Measurements from ENCODE around the gene TMC4. TPM values are rescaled to one million over a fixed set of nuclear protein-coding genes. Genes with fewer than 3 reads are reported as not detected.
"Not testable (repeated sequence)": the region's sequence is repeated elsewhere in the genome, so short reads cannot be mapped to it uniquely, and the experiment has no call there.

Gene TMC4
- total RNA-seq, 4 donors from 2014 or later, result 42.6 to 91.7 (median 68.5) TPM

DNA sequence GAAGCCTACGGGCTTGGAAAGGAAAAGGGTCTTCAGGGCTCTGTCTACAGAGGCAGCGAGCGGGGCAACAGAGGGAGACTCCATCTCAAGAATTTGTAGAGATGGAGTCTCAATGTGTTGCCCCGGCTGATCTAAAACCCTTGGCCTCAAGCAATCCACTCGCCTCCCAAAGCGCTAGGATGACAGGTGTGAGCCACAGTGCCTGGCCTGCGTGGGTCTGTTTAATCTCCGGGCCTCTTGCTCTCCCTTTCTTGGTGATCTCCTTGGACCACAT is 35.8 kb upstream of the TMC4 start:
- intact Hi-C loops (cut with DNase I), result no loop called here
- 79 to 88% methylated on average over 8 of the region's 8 CpGs for WGBS, 2 donors
- no peaks in the 10 kb centered on the region for H3K9me3 ChIP-seq

DNA sequence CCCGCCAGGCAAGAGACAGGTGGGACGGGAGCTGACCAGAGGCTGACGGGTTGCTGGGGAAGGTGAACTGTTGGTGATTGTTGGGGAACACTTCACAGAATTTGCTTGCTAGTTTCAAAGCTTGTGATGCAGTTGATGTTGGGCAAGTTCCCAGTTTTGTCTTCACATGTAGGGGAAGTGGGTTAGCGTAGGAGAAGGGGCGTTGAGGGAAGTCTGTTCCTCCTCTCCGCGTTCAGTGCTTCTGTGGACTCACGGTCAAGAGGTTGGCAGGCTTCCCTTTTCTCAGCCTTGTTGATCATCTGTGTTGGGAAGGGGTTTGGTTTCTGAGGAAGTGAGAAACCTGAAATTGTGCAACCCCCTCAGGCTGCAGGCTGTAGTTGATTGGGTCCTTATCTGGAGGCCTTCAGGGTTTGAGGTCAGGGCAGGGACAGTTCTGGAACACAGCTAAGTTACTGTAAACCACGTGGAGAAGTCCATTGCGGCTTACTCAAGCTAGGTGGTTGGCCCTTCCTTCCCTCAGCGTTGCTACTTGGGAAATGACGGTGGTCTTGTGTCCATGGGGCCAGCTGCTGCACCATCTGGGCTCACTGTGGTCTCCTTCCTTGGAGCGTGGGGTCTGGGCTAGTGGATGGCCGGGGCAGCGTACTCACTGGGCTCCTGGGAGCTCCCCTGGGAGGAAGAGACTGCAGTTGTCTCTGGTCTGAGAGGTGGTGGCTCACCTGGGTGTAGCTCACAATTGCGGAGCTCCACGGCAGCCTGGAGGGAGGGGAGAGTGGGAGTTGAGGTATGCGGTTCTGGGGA is 35.2 kb upstream of the TMC4 start:
- 81 to 86% methylated on average over 18 of the region's 18 CpGs for WGBS, 2 donors
- peaks cover 8 to 34% of the 10 kb centered on the region in 2 donors for H3K4me1 ChIP-seq
- no peaks in the 10 kb centered on the region for H3K27me3 ChIP-seq
- H3K9me3 ChIP-seq, result no peaks in the 10 kb centered on the region
- peak in 1 of 2 donors; percentile 24 for DNase-seq
- peaks cover 43 to 51% of the 10 kb centered on the region in 2 donors for H3K36me3 ChIP-seq
- H3K27ac ChIP-seq, result peak overlapping the region in 1 of 3 donors; percentile 24
- intact Hi-C loops (cut with DNase I), result no loop called here
- TF ChIP-seq POLR2A (IDR thresholded peaks at IDR 0.05), result no peak
- no peak overlapping the region for H3K4me3 ChIP-seq (replicated peaks in 1 of 3)

More for the DNA sequence above, 35.8 kb upstream of the TMC4 start:
- H3K36me3 ChIP-seq, result peaks cover 37 to 45% of the 10 kb centered on the region in 2 donors
- H3K27me3 ChIP-seq, result no peaks in the 10 kb centered on the region
- no peak overlapping the region for H3K4me3 ChIP-seq (replicated peaks in 1 of 3)
- peak overlapping the region in 1 of 3 donors; percentile 77 for H3K27ac ChIP-seq
- TF ChIP-seq, protein P1, sequence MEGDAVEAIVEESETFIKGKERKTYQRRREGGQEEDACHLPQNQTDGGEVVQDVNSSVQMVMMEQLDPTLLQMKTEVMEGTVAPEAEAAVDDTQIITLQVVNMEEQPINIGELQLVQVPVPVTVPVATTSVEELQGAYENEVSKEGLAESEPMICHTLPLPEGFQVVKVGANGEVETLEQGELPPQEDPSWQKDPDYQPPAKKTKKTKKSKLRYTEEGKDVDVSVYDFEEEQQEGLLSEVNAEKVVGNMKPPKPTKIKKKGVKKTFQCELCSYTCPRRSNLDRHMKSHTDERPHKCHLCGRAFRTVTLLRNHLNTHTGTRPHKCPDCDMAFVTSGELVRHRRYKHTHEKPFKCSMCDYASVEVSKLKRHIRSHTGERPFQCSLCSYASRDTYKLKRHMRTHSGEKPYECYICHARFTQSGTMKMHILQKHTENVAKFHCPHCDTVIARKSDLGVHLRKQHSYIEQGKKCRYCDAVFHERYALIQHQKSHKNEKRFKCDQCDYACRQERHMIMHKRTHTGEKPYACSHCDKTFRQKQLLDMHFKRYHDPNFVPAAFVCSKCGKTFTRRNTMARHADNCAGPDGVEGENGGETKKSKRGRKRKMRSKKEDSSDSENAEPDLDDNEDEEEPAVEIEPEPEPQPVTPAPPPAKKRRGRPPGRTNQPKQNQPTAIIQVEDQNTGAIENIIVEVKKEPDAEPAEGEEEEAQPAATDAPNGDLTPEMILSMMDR (IDR thresholded peaks at IDR 0.05), result no peak
- no peak for TF ChIP-seq POLR2A (IDR thresholded peaks at IDR 0.05)
- DNase-seq, result no peak
- H3K4me1 ChIP-seq, result peaks cover 7 to 32% of the 10 kb centered on the region in 2 donors

DNA sequence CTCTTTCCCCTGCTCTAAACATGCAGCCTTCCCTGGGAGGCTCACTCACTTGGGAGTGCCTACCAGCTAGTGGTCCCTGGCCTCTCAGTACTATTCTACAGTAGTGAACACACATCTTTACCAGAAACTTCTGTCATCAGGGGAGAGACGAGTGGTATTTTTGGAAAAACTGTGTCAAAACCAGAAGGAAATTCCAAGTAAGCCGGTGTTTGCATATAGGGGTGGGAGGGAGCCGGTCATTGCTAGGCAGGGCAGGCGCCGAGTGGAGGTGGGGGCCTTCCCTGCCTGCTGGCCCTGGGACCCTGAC is 34.7 kb upstream of the TMC4 start:
- TF ChIP-seq POLR2A (IDR thresholded peaks at IDR 0.05), result no peak
- TF ChIP-seq, protein P1 (IDR thresholded peaks at IDR 0.05), result no peak
- no peak for DNase-seq
- intact Hi-C loops (cut with DNase I), result no loop called here
- Histone ChIP-seq H3K27ac (peak overlapping the region in 1 of 3 donors; percentile 19), H3K9me3 (no peaks in the 10 kb centered on the region), H3K4me1 (peaks cover 14 to 40% of the 10 kb centered on the region in 2 donors), H3K27me3 (no peaks in the 10 kb centered on the region), H3K4me3 (replicated peaks in 1 of 3) (no peak overlapping the region), H3K36me3 (peaks cover 48 to 56% of the 10 kb centered on the region in 2 donors)
- 76 to 88% methylated on average over 5 of the region's 5 CpGs for WGBS, 2 donors

DNA sequence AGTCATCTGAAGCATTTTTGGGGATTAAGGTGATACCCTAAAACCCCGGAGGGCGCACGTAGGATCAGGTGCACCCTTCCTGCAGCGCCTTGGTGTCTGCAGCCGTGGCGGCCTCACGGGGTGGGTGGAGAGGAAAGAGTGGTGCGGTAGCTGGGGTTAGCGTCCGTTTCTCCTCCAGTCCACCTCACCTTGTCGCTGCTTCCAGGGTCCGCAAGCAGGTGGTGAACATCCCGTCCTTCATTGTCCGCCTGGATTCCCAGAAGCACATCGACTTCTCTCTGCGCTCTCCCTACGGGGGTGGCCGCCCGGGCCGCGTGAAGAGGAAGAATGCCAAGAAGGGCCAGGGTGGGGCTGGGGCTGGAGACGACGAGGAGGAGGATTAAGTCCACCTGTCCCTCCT is 34.2 kb upstream of the TMC4 start:
- peaks cover 53 to 60% of the 10 kb centered on the region in 2 donors for H3K36me3 ChIP-seq
- H3K9me3 ChIP-seq; H3K27me3 ChIP-seq; intact Hi-C loops (cut with DNase I); H3K4me3 ChIP-seq (replicated peaks in 1 of 3); DNase-seq: not testable (repeated sequence)
- WGBS, 2 donors, result 83 to 85% methylated on average over 23 of the region's 23 CpGs
- H3K27ac ChIP-seq, result peak overlapping the region in 1 of 3 donors; percentile 19
- peaks cover 18 to 44% of the 10 kb centered on the region in 2 donors for H3K4me1 ChIP-seq

DNA sequence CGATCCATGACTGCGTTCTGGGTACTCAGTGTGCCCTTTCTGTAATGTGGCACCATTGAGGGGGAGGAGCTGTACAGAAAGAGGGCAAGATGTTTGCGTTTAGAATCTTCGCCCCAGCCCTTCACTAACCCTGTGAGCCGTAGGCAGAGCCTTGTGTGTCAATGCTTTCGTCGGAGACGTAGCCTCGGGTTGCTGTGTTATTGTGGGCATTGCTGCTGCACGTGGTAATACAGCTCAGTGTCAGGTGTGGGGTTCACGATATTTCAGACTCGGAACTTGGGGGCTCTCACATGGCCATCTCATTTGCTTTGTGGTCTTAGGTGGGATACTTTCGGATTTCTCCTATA is 33.8 kb upstream of the TMC4 start:
- H3K9me3 ChIP-seq, result no peaks in the 10 kb centered on the region
- 85 to 90% methylated on average over 13 of the region's 13 CpGs for WGBS, 2 donors
- peaks cover 22 to 48% of the 10 kb centered on the region in 2 donors for H3K4me1 ChIP-seq
- H3K27me3 ChIP-seq, result no peaks in the 10 kb centered on the region
- intact Hi-C loops (cut with DNase I), result no loop called here
- TF ChIP-seq POLR2A (IDR thresholded peaks at IDR 0.05), result no peak
- TF ChIP-seq, protein P1 (IDR thresholded peaks at IDR 0.05), result no peak
- H3K27ac ChIP-seq, result no peak overlapping the region
- DNase-seq, result no peak
- peaks cover 55 to 64% of the 10 kb centered on the region in 2 donors for H3K36me3 ChIP-seq
- no peak overlapping the region for H3K4me3 ChIP-seq (replicated peaks in 1 of 3)

DNA sequence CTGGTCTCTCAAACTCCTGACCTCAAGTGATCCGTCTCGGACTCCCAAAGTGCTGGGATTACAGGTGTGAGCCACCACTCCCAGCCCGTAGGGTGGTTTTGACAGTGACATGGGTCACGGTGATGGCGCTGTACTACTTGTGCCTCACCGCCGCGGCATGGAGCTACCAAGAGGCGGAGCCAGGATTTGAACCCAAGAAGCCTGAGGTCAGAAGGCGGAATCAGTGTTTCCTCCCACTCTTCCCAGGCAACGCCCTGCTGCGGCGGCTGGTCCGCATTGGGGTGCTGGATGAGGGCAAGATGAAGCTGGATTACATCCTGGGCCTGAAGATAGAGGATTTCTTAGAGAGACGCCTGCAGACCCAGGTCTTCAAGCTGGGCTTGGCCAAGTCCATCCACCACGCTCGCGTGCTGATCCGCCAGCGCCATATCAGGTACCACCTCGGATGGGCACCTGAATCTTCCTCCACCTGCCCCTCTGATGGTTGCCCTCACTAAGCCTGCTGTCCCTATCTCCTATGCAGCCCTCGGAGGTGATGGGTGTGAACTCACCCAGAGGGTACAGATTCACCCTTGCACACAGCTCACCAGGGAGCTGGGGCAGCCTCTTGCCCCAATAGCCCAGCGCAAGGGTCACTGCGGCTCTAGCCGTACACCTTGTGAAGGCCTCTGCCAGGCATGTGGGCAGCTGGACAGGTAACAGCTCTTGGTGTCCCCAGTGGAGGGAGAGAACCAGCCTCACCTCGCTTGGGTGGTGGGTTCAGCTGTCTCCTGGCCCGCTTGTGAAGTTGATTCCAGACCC is 33.3 kb upstream of the TMC4 start:
- peaks cover 27 to 53% of the 10 kb centered on the region in 2 donors for H3K4me1 ChIP-seq
- WGBS, 2 donors, result 90 to 94% methylated on average over 15 to 23 of the region's 27 CpGs
- no peak for TF ChIP-seq POLR2A (IDR thresholded peaks at IDR 0.05)
- TF ChIP-seq, protein P1 (IDR thresholded peaks at IDR 0.05), result no peak
- H3K4me3 ChIP-seq (replicated peaks in 1 of 3), result no peak overlapping the region
- no peak overlapping the region for H3K27ac ChIP-seq
- no peaks in the 10 kb centered on the region for H3K27me3 ChIP-seq
- DNase-seq, result no peak
- intact Hi-C loops (cut with DNase I), result no loop called here
- H3K9me3 ChIP-seq, result no peaks in the 10 kb centered on the region
- H3K36me3 ChIP-seq, result peaks cover 55 to 66% of the 10 kb centered on the region in 2 donors

Measured in thyroid gland (tissue), 4 donors.